Colonic mucosa (tissue), 4 donors: ENCODE data around the gene ARFGAP1. TPM values are rescaled to one million over a fixed set of nuclear protein-coding genes. Genes with fewer than 3 reads are reported as not detected.

Experiments used
- DNase-seq: peaks from one replicate; pipeline ENCODE4 v3.0.0-alpha.2; 2020
- H3K27ac ChIP-seq: fragments of 200-600 bp; one replicate; pipeline ENCODE4 v1.8.0; 2021
- H3K27me3 ChIP-seq: fragments of 200-600 bp; one replicate; pipeline ENCODE4 v1.8.0; 2021
- H3K36me3 ChIP-seq: fragments of 200-600 bp; one replicate; pipeline ENCODE4 v1.8.0; 2021
- H3K4me1 ChIP-seq: fragments of 200-600 bp; one replicate; pipeline ENCODE4 v1.8.0; 2021; ENCODE audit warnings: mild to moderate bottlenecking
- H3K4me3 ChIP-seq: fragments of 200-600 bp; one replicate; pipeline ENCODE4 v1.8.0; 2021
- H3K9ac ChIP-seq, 2 donors: one replicate each; pipeline ENCODE4 v1.7.0; 2013; ENCODE audit warnings: control low read depth in 2 of 2, low read depth in 2 of 2, low read length in 2 of 2
- H3K9me3 ChIP-seq: fragments of 200-600 bp; one replicate; pipeline ENCODE4 v1.8.0; 2021
- intact Hi-C: fragments of 100-400 bp; cut with DNase I; formaldehyde crosslinking; loops from one replicate; pipeline ENCODE4 v1.14.1; 2022
- total RNA-seq, 2 donors: library from RNA; stranded (reverse); fragmentation: NEBNext Ultra II Directional in 1 of 2; extraction: Animal tissue kit (Norgen Biotek cat#: 25700) in 1 of 2; gene quantifications; one replicate each; pipeline ENCODE4 v1.2.1, GENCODE V29; 2021
- TF ChIP-seq, protein P1 (sequence below): fragments of 200-600 bp; IDR thresholded peaks from one replicate; pipeline ENCODE4 v1.8.0; 2022; ENCODE audit warnings: antibody characterized with exemption, mild to moderate bottlenecking
- donor health status: healthy.
- donor health status: DM: no; HTN: no; CAD: no.
- donor health status: DM: no; HTN: no; CAD: no.

ARFGAP1 gene
- total RNA-seq, 2 donors from 2014 or later, result 66.9 to 109 TPM

DNA sequence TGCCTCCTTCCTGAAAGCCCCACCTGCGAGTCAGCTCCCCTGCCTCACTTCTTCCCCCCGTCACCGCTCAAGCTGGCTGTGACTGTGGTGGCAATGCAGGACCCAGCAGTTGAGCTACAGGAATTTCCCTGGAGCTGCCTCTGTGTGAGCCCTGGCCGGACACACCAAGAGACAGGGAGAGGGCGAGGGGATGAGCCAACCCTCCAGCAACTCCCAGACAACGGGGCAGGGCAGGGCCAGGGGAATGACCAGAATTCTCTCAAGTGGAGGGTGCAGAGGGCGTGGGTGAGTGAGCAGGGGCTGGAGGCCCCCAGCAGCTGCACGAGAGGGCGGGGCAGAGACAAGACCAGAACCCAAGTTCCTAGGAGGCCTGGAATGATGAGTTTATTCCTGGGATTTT lies 4.9 kb upstream of the ARFGAP1 start:
- Histone ChIP-seq H3K4me1 (no peaks in the 10 kb centered on the region), H3K9me3 (no peaks in the 10 kb centered on the region), H3K36me3 (no peaks in the 10 kb centered on the region), H3K9ac (no peak overlapping the region), H3K4me3 (no peak overlapping the region), H3K27ac (no peak overlapping the region), H3K27me3 (no peaks in the 10 kb centered on the region)
- DNase-seq, result no peak
- intact Hi-C loops, result no loop called here
- TF ChIP-seq, protein P1, sequence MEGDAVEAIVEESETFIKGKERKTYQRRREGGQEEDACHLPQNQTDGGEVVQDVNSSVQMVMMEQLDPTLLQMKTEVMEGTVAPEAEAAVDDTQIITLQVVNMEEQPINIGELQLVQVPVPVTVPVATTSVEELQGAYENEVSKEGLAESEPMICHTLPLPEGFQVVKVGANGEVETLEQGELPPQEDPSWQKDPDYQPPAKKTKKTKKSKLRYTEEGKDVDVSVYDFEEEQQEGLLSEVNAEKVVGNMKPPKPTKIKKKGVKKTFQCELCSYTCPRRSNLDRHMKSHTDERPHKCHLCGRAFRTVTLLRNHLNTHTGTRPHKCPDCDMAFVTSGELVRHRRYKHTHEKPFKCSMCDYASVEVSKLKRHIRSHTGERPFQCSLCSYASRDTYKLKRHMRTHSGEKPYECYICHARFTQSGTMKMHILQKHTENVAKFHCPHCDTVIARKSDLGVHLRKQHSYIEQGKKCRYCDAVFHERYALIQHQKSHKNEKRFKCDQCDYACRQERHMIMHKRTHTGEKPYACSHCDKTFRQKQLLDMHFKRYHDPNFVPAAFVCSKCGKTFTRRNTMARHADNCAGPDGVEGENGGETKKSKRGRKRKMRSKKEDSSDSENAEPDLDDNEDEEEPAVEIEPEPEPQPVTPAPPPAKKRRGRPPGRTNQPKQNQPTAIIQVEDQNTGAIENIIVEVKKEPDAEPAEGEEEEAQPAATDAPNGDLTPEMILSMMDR, result no peak

- TF ChIP-seq, protein P1, result no peak
- no peaks in the 10 kb centered on the region for H3K36me3 ChIP-seq
- no peaks in the 10 kb centered on the region for H3K9me3 ChIP-seq
- no peaks in the 10 kb centered on the region for H3K27me3 ChIP-seq
- no peak overlapping the region for H3K9ac ChIP-seq
- intact Hi-C loops, result no loop called here
- no peak overlapping the region for H3K27ac ChIP-seq
- no peak overlapping the region for H3K4me3 ChIP-seq
- no peak for DNase-seq
- H3K4me1 ChIP-seq, result no peaks in the 10 kb centered on the region
Measured at GRCh38 chr20:63268256-63268655, 4.4 kb upstream of the ARFGAP1 start.

- no peak for DNase-seq
- H3K9me3 ChIP-seq, result no peaks in the 10 kb centered on the region
- H3K36me3 ChIP-seq, result no peaks in the 10 kb centered on the region
- TF ChIP-seq, protein P1, result no peak
- H3K4me3 ChIP-seq, result no peak overlapping the region
- no peak overlapping the region for H3K27ac ChIP-seq
- intact Hi-C loops, result no loop called here
- no peak overlapping the region for H3K9ac ChIP-seq
- peaks cover 1% of the 10 kb centered on the region for H3K4me1 ChIP-seq
- H3K27me3 ChIP-seq, result no peaks in the 10 kb centered on the region
Measured at GRCh38 chr20:63268671-63269439, 3.8 kb upstream of the ARFGAP1 start.

GRCh38 chr20:63269724-63270123 lies 2.9 kb upstream of the ARFGAP1 start:
- Histone ChIP-seq H3K27me3 (no peaks in the 10 kb centered on the region), H3K4me1 (peaks cover 9% of the 10 kb centered on the region), H3K27ac (no peak overlapping the region), H3K9me3 (no peaks in the 10 kb centered on the region), H3K36me3 (no peaks in the 10 kb centered on the region), H3K4me3 (no peak overlapping the region), H3K9ac (no peak overlapping the region)
- TF ChIP-seq, protein P1, result no peak
- DNase-seq, result no peak
- intact Hi-C loops, result no loop called here

GRCh38 chr20:63270606-63271325 lies 1.8 kb upstream of the ARFGAP1 start:
- H3K4me1 ChIP-seq, result peaks cover 9% of the 10 kb centered on the region
- H3K4me3 ChIP-seq, result no peak overlapping the region
- no peaks in the 10 kb centered on the region for H3K9me3 ChIP-seq
- no peak overlapping the region for H3K9ac ChIP-seq
- H3K27me3 ChIP-seq, result no peaks in the 10 kb centered on the region
- DNase-seq, result no peak
- no peaks in the 10 kb centered on the region for H3K36me3 ChIP-seq
- intact Hi-C loops, result no loop called here
- TF ChIP-seq, protein P1, result no peak
- no peak overlapping the region for H3K27ac ChIP-seq
